T-cell (primary cell): ENCODE measurements around the gene PCGF2. TPM values are rescaled to one million over a fixed set of nuclear protein-coding genes. Genes with fewer than 3 reads are reported as not detected.

Source experiments
- ATAC-seq, 4 experiments: fragments of 200-7000 bp in 3 of 4; fragments of 150-1000 bp in 1 of 4; cut with Tn5 transposase; replicated peaks in 1 of 4; 1 replicate in 3 of 4; 2 replicates in 1 of 4; pipeline ENCODE4 v1.10.0; 2021; ENCODE audit warnings: moderate library complexity in 3 of 4, mild to moderate bottlenecking in 2 of 4, moderate number of reproducible peaks in 1 of 4
- CTCF ChIA-PET, 2 donors: fragments of 300-600 bp; sonication (Branson Sonifier 250); formaldehyde crosslinking; loops; one replicate each; lab custom pipeline; 2022; ENCODE audit warnings: antibody characterized with exemption in 2 of 2; lab: Charles Lee
- POLR2A ChIA-PET, 2 donors: fragments of 300-600 bp; sonication (Branson Sonifier 250); formaldehyde crosslinking; loops; one replicate each; lab custom pipeline; 2022; ENCODE audit warnings: antibody characterized with exemption in 2 of 2; lab: Charles Lee
- DNase-seq, 35 experiments: peaks; one replicate each; pipeline versions ENCODE4 v3.0.0 to v3.0.0-alpha.2; 2013 to 2023
- H3K27ac ChIP-seq: one replicate; pipeline ENCODE4 v1.5.1; 2013; ENCODE audit warnings: low read length
- H3K27me3 ChIP-seq, 2 experiments: replicated peaks in 1 of 2; 1 replicate in 1 of 2; 2 replicates in 1 of 2; pipeline versions ENCODE4 v1.6.1 to v1.7.0; 2013; ENCODE audit warnings: low read length in 1 of 2, mixed read lengths in 1 of 2; ENCODE audit not compliant: control insufficient read depth in 2 of 2, insufficient read depth in 2 of 2; ENCODE audit errors: extremely low read depth in 1 of 2
- H3K36me3 ChIP-seq, 2 donors: 1 replicate in 1 of 2; 2 replicates in 1 of 2; pipeline versions ENCODE4 v1.6.1 to v1.7.0; 2013; ENCODE audit warnings: low read length in 1 of 2; ENCODE audit not compliant: control insufficient read depth in 2 of 2, insufficient read depth in 1 of 2; ENCODE audit errors: extremely low read depth in 1 of 2
- H3K4me1 ChIP-seq, 2 experiments: 1 replicate in 1 of 2; 2 replicates in 1 of 2; pipeline versions ENCODE4 v1.6.1 to v1.7.0; 2013; ENCODE audit warnings: low read length in 2 of 2, mixed read lengths in 1 of 2; ENCODE audit not compliant: insufficient read depth in 2 of 2, control insufficient read depth in 1 of 2; ENCODE audit errors: extremely low read depth in 1 of 2
- H3K4me3 ChIP-seq, 2 donors: 1 replicate in 1 of 2; 2 replicates in 1 of 2; pipeline versions ENCODE4 v1.5.1 to v1.7.0; 2013; ENCODE audit warnings: mild to moderate bottlenecking in 2 of 2, low read length in 1 of 2, moderate library complexity in 1 of 2; ENCODE audit not compliant: control insufficient read depth in 1 of 2; ENCODE audit errors: extremely low read depth in 1 of 2
- H3K9me3 ChIP-seq: 2 replicates; pipeline ENCODE4 v1.7.0; 2013
- H3K27ac Mint-ChIP-seq, 2 donors: one replicate each; pipeline ENCODE4 v1.8.0; 2020 to 2021; ENCODE audit warnings: mild to moderate bottlenecking in 2 of 2, mixed read lengths in 2 of 2
- H3K27me3 Mint-ChIP-seq, 2 donors: one replicate each; pipeline ENCODE4 v1.8.0; 2021 to 2022; ENCODE audit warnings: mixed read lengths in 2 of 2
- H3K36me3 Mint-ChIP-seq: one replicate; pipeline ENCODE4 v1.8.0; 2021; ENCODE audit warnings: mixed read lengths
- H3K4me1 Mint-ChIP-seq, 3 donors: one replicate each; pipeline ENCODE4 v1.8.0; 2020 to 2022; ENCODE audit warnings: mixed read lengths in 3 of 3, mild to moderate bottlenecking in 1 of 3
- H3K4me3 Mint-ChIP-seq, 3 donors: one replicate each; pipeline ENCODE4 v1.8.0; 2020 to 2022; ENCODE audit warnings: mild to moderate bottlenecking in 3 of 3, mixed read lengths in 3 of 3, moderate library complexity in 3 of 3
- H3K9me3 Mint-ChIP-seq, 3 donors: one replicate each; pipeline ENCODE4 v1.8.0; 2020 to 2022; ENCODE audit warnings: mixed read lengths in 3 of 3
- WGBS: methylation state at CpG from one replicate; pipeline ENCODE4 v1.1.5; 2013; ENCODE audit warnings: missing lambda C conversion rate; ENCODE audit not compliant: insufficient coverage; 5-methylcytosine and 5-hydroxymethylcytosine counted together
- total RNA-seq, 35 experiments: library from RNA in 6 of 35; stranded (reverse) in 6 of 35; fragments of 120-200 nt in 1 of 35; gene quantifications; one replicate each; pipeline versions ENCODE4 v1.2.1 to v1.2.4 and lab custom pipeline; 2013 to 2026

Gene PCGF2
- total RNA-seq, 5 donors from 2014 or later (not counting 1 experiment from before 2014, with no cell fraction given): 0.28 to 0.69 (median 0.53) TPM; not detected in 2

- H3K27ac ChIP-seq: no peak overlapping the region
- 97% methylated on average over 7 of the region's 18 CpGs for WGBS
- no peaks in the 10 kb centered on the region for H3K27me3 ChIP-seq
- peaks cover 47 to 58% (median 54%) of the 10 kb centered on the region in 3 donors for H3K4me1 Mint-ChIP-seq
- peaks cover 26 to 71% of the 10 kb centered on the region in 2 donors for H3K36me3 ChIP-seq
- H3K9me3 ChIP-seq: no peaks in the 10 kb centered on the region
- peak overlapping the region; percentile 12 to 69 for H3K27ac Mint-ChIP-seq
- H3K9me3 Mint-ChIP-seq: no peaks in the 10 kb centered on the region
- no peak overlapping the region for H3K4me3 Mint-ChIP-seq
- no peaks in the 10 kb centered on the region for H3K27me3 Mint-ChIP-seq
- ATAC-seq (no peak), DNase-seq (no peak)
- H3K4me1 ChIP-seq: peaks cover 14 to 70% of the 10 kb centered on the region in 2 experiments
- peaks cover 37% of the 10 kb centered on the region for H3K36me3 Mint-ChIP-seq
- POLR2A ChIA-PET: interaction anchor here (0.6 to 0.7 kb wide), 2 partner anchors 14 to 415 kb away, joined by 3 read pairs; no protein-coding TSS in a partner anchor
- H3K4me3 ChIP-seq: no peak overlapping the region
- CTCF ChIA-PET: interaction anchor here (0.6 to 1.8 kb wide), 3 partner anchors 13 to 25 kb away, joined by 4 to 6 read pairs (median 6); no protein-coding TSS in a partner anchor
Observed at GRCh38 chr17:38709104-38709820, 38.9 kb downstream of the PCGF2 start.

GRCh38 chr17:38707678-38708351 lies 40.3 kb downstream of the PCGF2 start:
- peak overlapping the region; percentile 93 to 95 for H3K27ac Mint-ChIP-seq

GRCh38 chr17:38706505-38707216 lies 41.5 kb downstream of the PCGF2 start:
- ChIA-PET POLR2A (interaction anchor here in 1 of 2 donors (0.6 kb wide), 1 partner anchor 26 kb away, joined by 3 read pairs; no protein-coding TSS in a partner anchor), CTCF (interaction anchor here (1.3 to 2.5 kb wide), 4 partner anchors 12 to 28 kb away, joined by 4 to 13 read pairs (median 5); no protein-coding TSS in a partner anchor)
- peak in 7 of 35 experiments; percentile 4 to 57 (median 25) for DNase-seq
- 0% methylated on average over 9 of the region's 20 CpGs for WGBS
- Mint-ChIP-seq H3K27ac (peak overlapping the region; percentile 93 to 95), H3K36me3 (peaks cover 32% of the 10 kb centered on the region), H3K9me3 (no peaks in the 10 kb centered on the region), H3K27me3 (no peaks in the 10 kb centered on the region), H3K4me3 (peak overlapping the region; percentile 91 to 96 (median 96)), H3K4me1 (peaks cover 61 to 75% (median 63%) of the 10 kb centered on the region in 3 donors)
- H3K27ac ChIP-seq: peak overlapping the region; percentile 66
- H3K4me1 ChIP-seq: peaks cover 16 to 79% of the 10 kb centered on the region in 2 experiments
- H3K36me3 ChIP-seq: peaks cover 12 to 45% of the 10 kb centered on the region in 2 donors
- no peaks in the 10 kb centered on the region for H3K27me3 ChIP-seq
- peak overlapping the region; percentile 85 to 89 for H3K4me3 ChIP-seq
- no peaks in the 10 kb centered on the region for H3K9me3 ChIP-seq
- peak in 1 of 4 experiments; percentile 8 for ATAC-seq

More at GRCh38 chr17:38707678-38708351, 40.3 kb downstream of the PCGF2 start:
- ATAC-seq (no peak), DNase-seq (no peak)
- Histone ChIP-seq H3K4me3 (no peak overlapping the region), H3K27me3 (no peaks in the 10 kb centered on the region), H3K4me1 (peaks cover 14 to 73% of the 10 kb centered on the region in 2 experiments), H3K27ac (no peak overlapping the region), H3K9me3 (no peaks in the 10 kb centered on the region), H3K36me3 (peaks cover 17 to 56% of the 10 kb centered on the region in 2 donors)
- POLR2A ChIA-PET: no interaction called here
- H3K27me3 Mint-ChIP-seq: no peaks in the 10 kb centered on the region
- H3K36me3 Mint-ChIP-seq: peaks cover 33% of the 10 kb centered on the region
- peaks cover 57 to 71% (median 61%) of the 10 kb centered on the region in 3 donors for H3K4me1 Mint-ChIP-seq
- WGBS: 89% methylated on average over 13 of the region's 21 CpGs
- CTCF ChIA-PET: interaction anchor here in 1 of 2 donors (1.3 to 2.5 kb wide), 2 partner anchors 11 to 21 kb away, joined by 5 read pairs; no protein-coding TSS in a partner anchor
- no peaks in the 10 kb centered on the region for H3K9me3 Mint-ChIP-seq
- peak overlapping the region; percentile 91 to 96 (median 96) for H3K4me3 Mint-ChIP-seq

- peaks cover 9 to 38% of the 10 kb centered on the region in 2 donors for H3K36me3 ChIP-seq
- ChIA-PET CTCF (interaction anchor here (1.4 to 2.5 kb wide), 5 partner anchors 13 to 148 kb away, joined by 4 to 13 read pairs (median 5); no protein-coding TSS in a partner anchor), POLR2A (interaction anchor here (0.6 to 0.7 kb wide), 3 partner anchors 14 to 146 kb away, joined by 3 to 4 read pairs (median 4); no protein-coding TSS in a partner anchor)
- H3K9me3 ChIP-seq: no peaks in the 10 kb centered on the region
- ATAC-seq (no peak), DNase-seq (peak in 5 of 35 experiments; percentile 20 to 46 (median 28))
- H3K27me3 ChIP-seq: no peaks in the 10 kb centered on the region
- peaks cover 15 to 80% of the 10 kb centered on the region in 2 experiments for H3K4me1 ChIP-seq
- Mint-ChIP-seq H3K27ac (peak overlapping the region; percentile 93 to 95), H3K9me3 (no peaks in the 10 kb centered on the region), H3K4me3 (peak overlapping the region; percentile 91 to 96 (median 96)), H3K27me3 (no peaks in the 10 kb centered on the region), H3K4me1 (peaks cover 63 to 76% (median 64%) of the 10 kb centered on the region in 3 donors), H3K36me3 (peaks cover 25% of the 10 kb centered on the region)
- 0% methylated on average over 12 of the region's 38 CpGs for WGBS
- H3K27ac ChIP-seq: peak overlapping the region; percentile 66
- H3K4me3 ChIP-seq: peak overlapping the region; percentile 85 to 89
Observed at GRCh38 chr17:38705803-38706504, 42.2 kb downstream of the PCGF2 start.

- 7% methylated on average over 3 of the region's 32 CpGs for WGBS
- peak; percentile 1 to 6 (median 2) for ATAC-seq
- H3K4me3 ChIP-seq: peak overlapping the region; percentile 85 to 89
- POLR2A ChIA-PET: interaction anchor here (0.6 to 0.7 kb wide), 3 partner anchors 13 to 146 kb away, joined by 3 to 4 read pairs (median 4); no protein-coding TSS in a partner anchor
- peak overlapping the region; percentile 91 to 96 (median 96) for H3K4me3 Mint-ChIP-seq
- no peaks in the 10 kb centered on the region for H3K27me3 Mint-ChIP-seq
- H3K36me3 ChIP-seq: peaks cover 8 to 33% of the 10 kb centered on the region in 2 donors
- no peaks in the 10 kb centered on the region for H3K9me3 ChIP-seq
- CTCF ChIA-PET: interaction anchor here in 1 of 2 donors (1.4 to 1.8 kb wide), 2 partner anchors 23 to 147 kb away, joined by 4 to 9 read pairs; no protein-coding TSS in a partner anchor
- peaks cover 20% of the 10 kb centered on the region for H3K36me3 Mint-ChIP-seq
- peaks cover 60 to 72% (median 62%) of the 10 kb centered on the region in 3 donors for H3K4me1 Mint-ChIP-seq
- peaks cover 12 to 82% of the 10 kb centered on the region in 2 experiments for H3K4me1 ChIP-seq
- DNase-seq: peak in 1 of 35 experiments; percentile 30
- peak overlapping the region; percentile 66 for H3K27ac ChIP-seq
- no peaks in the 10 kb centered on the region for H3K9me3 Mint-ChIP-seq
- no peak overlapping the region for H3K27ac Mint-ChIP-seq
- no peaks in the 10 kb centered on the region for H3K27me3 ChIP-seq
Observed at GRCh38 chr17:38705523-38705802, 42.7 kb downstream of the PCGF2 start.
